OCI-LY3 (cell line): ENCODE results near the gene PRSS56.

ENCODE experiments used
- H2AFZ ChIP-seq: fragments of 200-600, 300-600 bp; shearing (Covaris generic); 2 replicates; pipeline ENCODE4 v1.6.0; 2014; ENCODE audit warnings: antibody characterized with exemption, low read depth, low read length
- H3K27ac ChIP-seq: fragments of 200-600, 300-600 bp; sonication (generic); 2 replicates; pipeline ENCODE4 v1.5.1; 2014; ENCODE audit warnings: mild to moderate bottlenecking, low read length, moderate library complexity, mixed read lengths
- H3K27me3 ChIP-seq: fragments of 200-600, 300-600 bp; sonication (generic); 2 replicates; pipeline ENCODE4 v1.6.1; 2014; ENCODE audit warnings: low read depth, low read length, mixed read lengths
- H3K36me3 ChIP-seq: fragments of 200-600, 300-600 bp; sonication (generic); replicated peaks from 2 replicates; pipeline ENCODE3; 2014; ENCODE audit warnings: low read depth, low read length, mixed read lengths
- H3K4me1 ChIP-seq: fragments of 300-600, 200-600 bp; sonication (generic); 2 replicates; pipeline ENCODE4 v1.6.1; 2014; ENCODE audit warnings: low read length, mixed read lengths
- H3K4me2 ChIP-seq: fragments of 200-600, 300-600 bp; sonication (generic); 2 replicates; pipeline ENCODE4 v1.6.1; 2014; ENCODE audit warnings: low read length, mixed read lengths
- H3K4me3 ChIP-seq: fragments of 300-600, 200-600 bp; sonication (generic); 2 replicates; pipeline ENCODE4 v1.5.1; 2014; ENCODE audit warnings: antibody characterized with exemption, mild to moderate bottlenecking, low read length, moderate library complexity
- H3K79me2 ChIP-seq: fragments of 300-600, 200-600 bp; shearing (Covaris generic); 2 replicates; pipeline ENCODE4 v1.6.1; 2014; ENCODE audit warnings: mild to moderate bottlenecking, low read length, mixed read lengths
- H3K9ac ChIP-seq: fragments of 300-600, 200-600 bp; shearing (Covaris generic); 2 replicates; pipeline ENCODE4 v1.6.0; 2014; ENCODE audit warnings: mild to moderate bottlenecking, low read length, moderate library complexity
- H3K9me3 ChIP-seq: fragments of 200-600, 300-600 bp; shearing (Covaris generic); 2 replicates; pipeline ENCODE4 v1.6.1; 2014; ENCODE audit warnings: low read length, mixed read lengths; ENCODE audit not compliant: insufficient read depth
- H4K20me1 ChIP-seq: fragments of 200-600, 300-600 bp; sonication (generic); 2 replicates; pipeline ENCODE4 v1.6.1; 2016; ENCODE audit warnings: low read length, mixed read lengths; ENCODE audit not compliant: insufficient read depth
- CTCF ChIP-seq: fragments of 200-600, 300-600 bp; sonication (generic); IDR thresholded peaks from 2 replicates; pipeline ENCODE4 v1.5.1; 2014; ENCODE audit warnings: antibody characterized with exemption, low read length, low read depth
- EZH2phosphoT487 ChIP-seq: fragments of 200-600 bp; shearing (Covaris generic); IDR thresholded peaks from 2 replicates; pipeline ENCODE4 v1.6.1; 2018; ENCODE audit warnings: antibody characterized with exemption, mixed run types, low read depth

The PRSS56 gene

GRCh38 chr2:232538671-232539070, 18.5 kb downstream of the PRSS56 start:
- H3K79me2 ChIP-seq, result no peaks in the 10 kb centered on the region
- TF ChIP-seq CTCF (no peak), EZH2phosphoT487 (no peak)
- H3K4me2 ChIP-seq, result no peak overlapping the region
- H3K27me3 ChIP-seq, result no peaks in the 10 kb centered on the region
- H3K9ac ChIP-seq, result no peak overlapping the region
- H3K4me3 ChIP-seq, result no peak overlapping the region
- no peaks in the 10 kb centered on the region for H3K36me3 ChIP-seq
- H4K20me1 ChIP-seq, result no peaks in the 10 kb centered on the region
- no peaks in the 10 kb centered on the region for H3K9me3 ChIP-seq
- H2AFZ ChIP-seq, result no peak overlapping the region
- H3K27ac ChIP-seq, result no peak overlapping the region
- no peaks in the 10 kb centered on the region for H3K4me1 ChIP-seq

- Histone ChIP-seq H3K27ac (no peak within 1 kb of the TSS), H3K4me3 (no peak within 1 kb of the TSS), H3K27me3 (no peaks in the 10 kb centered on the region), H3K4me1 (no peaks in the 10 kb centered on the region), H3K4me2 (no peak within 1 kb of the TSS), H2AFZ (no peak within 1 kb of the TSS), H3K36me3 (no peaks in the 10 kb centered on the region), H4K20me1 (no peaks in the 10 kb centered on the region), H3K9me3 (no peaks in the 10 kb centered on the region), H3K79me2 (no peaks in the 10 kb centered on the region), H3K9ac (no peak within 1 kb of the TSS)
- TF ChIP-seq EZH2phosphoT487 (no peak), CTCF (no peak)
Observed at GRCh38 chr2:232539298-232540231, 19.4 kb downstream of the PRSS56 start, which contains the start of gene CHRNG. Gene CHRNG (plus strand): TSS chr2:232539692. CDS start chr2:232539748, 56 bp downstream.

- no peak overlapping the region for H3K9ac ChIP-seq
- H2AFZ ChIP-seq, result no peak overlapping the region
- H3K79me2 ChIP-seq, result no peaks in the 10 kb centered on the region
- no peaks in the 10 kb centered on the region for H4K20me1 ChIP-seq
- no peaks in the 10 kb centered on the region for H3K27me3 ChIP-seq
- TF ChIP-seq CTCF (no peak), EZH2phosphoT487 (no peak)
- no peak overlapping the region for H3K27ac ChIP-seq
- no peak overlapping the region for H3K4me2 ChIP-seq
- no peaks in the 10 kb centered on the region for H3K4me1 ChIP-seq
- H3K36me3 ChIP-seq, result no peaks in the 10 kb centered on the region
- no peak overlapping the region for H3K4me3 ChIP-seq
- no peaks in the 10 kb centered on the region for H3K9me3 ChIP-seq
Observed at GRCh38 chr2:232540441-232541041, 20.4 kb downstream of the PRSS56 start.
